Measurements from ENCODE around the gene PRMT2. TPM values are rescaled to one million over a fixed set of nuclear protein-coding genes. Genes with fewer than 3 reads are reported as not detected.
A peak's percentile ranks its signal among the peaks of the same experiment; 100 is the strongest.

The PRMT2 gene
- total and polyA plus RNA-seq, 2 donors (not counting 1 experiment from before 2014, with no cell fraction given): 152 to 169 TPM

DNA sequence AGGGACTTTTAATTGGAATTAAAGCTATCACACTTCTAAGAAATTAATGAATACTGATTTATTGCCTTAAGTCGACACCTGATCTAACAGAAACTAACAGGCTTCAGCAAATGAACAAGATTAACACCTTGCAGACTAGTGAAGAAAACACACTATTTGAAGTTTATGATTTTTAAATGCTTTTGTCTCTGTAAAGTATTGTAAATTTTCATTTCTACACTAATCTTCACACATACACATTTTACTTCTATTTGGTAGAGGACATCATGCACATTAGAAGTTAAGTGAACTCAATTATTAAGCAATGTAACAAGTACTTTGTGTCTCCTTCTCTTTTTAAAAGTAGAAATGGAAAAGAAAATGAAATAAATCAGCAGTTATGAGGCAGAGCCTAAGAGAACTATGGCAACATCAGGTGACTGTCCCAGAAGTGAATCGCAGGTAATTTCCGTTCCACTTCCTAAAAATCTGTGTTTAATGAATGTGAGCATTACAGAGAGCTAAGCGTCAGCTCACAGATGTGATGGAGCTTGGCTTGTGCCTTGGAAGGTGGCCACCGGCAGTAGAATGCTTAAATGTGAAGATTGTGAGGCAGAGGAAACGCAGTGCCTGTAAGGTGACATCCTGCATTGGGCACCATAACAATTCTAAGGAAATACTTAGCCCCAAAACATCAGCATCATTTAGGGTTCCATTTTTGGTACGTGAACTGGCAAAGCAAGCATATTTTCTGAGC, 1.2 kb downstream of the PRMT2 start:
- Histone ChIP-seq H3K9me3 (ENCODE audit: control insufficient read depth, insufficient read depth, low read depth, low read length) (no peaks in the 10 kb centered on the region), H3K4me1 (ENCODE audit: control insufficient read depth, extremely low read depth, insufficient read depth, low read length) (peaks cover 4% of the 10 kb centered on the region), H3K4me3 (replicated peaks in 1 of 4; ENCODE audit: control extremely low read depth in 1 of 4, insufficient read depth in 1 of 4, low read depth in 3 of 4, low read length in 4 of 4) (peak overlapping the region; percentile 92 to 100 (median 94)), H3K4me2 (ENCODE audit: extremely low read depth, insufficient read depth, low read length) (peak overlapping the region; percentile 85), H3K36me3 (ENCODE audit: control insufficient read depth, insufficient read depth, low read length) (peaks cover 5% of the 10 kb centered on the region), H2AFZ (ENCODE audit: low read length) (no peak overlapping the region), H3K79me2 (ENCODE audit: control insufficient read depth, insufficient read depth, low read length) (peaks cover 55% of the 10 kb centered on the region), H4K20me1 (ENCODE audit: control insufficient read depth, extremely low read depth, insufficient read depth, low read length) (peaks cover 4% of the 10 kb centered on the region), H3K27me3 (ENCODE audit: control insufficient read depth, insufficient read depth, low read length) (no peaks in the 10 kb centered on the region), H3K9ac (ENCODE audit: insufficient read depth, low read length) (no peak overlapping the region), H3K27ac (ENCODE audit: insufficient read depth, low read length) (no peak overlapping the region)
- DNase-seq (ENCODE audit: low read depth in 2 of 2): peak in 1 of 2 donors; percentile 2
- TF ChIP-seq EZH2 (IDR thresholded peaks at IDR 0.05; ENCODE audit: low read length, missing control alignments): no peak
- TF ChIP-seq, protein P1, sequence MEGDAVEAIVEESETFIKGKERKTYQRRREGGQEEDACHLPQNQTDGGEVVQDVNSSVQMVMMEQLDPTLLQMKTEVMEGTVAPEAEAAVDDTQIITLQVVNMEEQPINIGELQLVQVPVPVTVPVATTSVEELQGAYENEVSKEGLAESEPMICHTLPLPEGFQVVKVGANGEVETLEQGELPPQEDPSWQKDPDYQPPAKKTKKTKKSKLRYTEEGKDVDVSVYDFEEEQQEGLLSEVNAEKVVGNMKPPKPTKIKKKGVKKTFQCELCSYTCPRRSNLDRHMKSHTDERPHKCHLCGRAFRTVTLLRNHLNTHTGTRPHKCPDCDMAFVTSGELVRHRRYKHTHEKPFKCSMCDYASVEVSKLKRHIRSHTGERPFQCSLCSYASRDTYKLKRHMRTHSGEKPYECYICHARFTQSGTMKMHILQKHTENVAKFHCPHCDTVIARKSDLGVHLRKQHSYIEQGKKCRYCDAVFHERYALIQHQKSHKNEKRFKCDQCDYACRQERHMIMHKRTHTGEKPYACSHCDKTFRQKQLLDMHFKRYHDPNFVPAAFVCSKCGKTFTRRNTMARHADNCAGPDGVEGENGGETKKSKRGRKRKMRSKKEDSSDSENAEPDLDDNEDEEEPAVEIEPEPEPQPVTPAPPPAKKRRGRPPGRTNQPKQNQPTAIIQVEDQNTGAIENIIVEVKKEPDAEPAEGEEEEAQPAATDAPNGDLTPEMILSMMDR (conservative IDR thresholded peaks at IDR 0.05 in 1 of 2, IDR thresholded peaks at IDR 0.05 in 1 of 2; ENCODE audit: low read depth in 1 of 2, low read length in 2 of 2): no peak

DNA sequence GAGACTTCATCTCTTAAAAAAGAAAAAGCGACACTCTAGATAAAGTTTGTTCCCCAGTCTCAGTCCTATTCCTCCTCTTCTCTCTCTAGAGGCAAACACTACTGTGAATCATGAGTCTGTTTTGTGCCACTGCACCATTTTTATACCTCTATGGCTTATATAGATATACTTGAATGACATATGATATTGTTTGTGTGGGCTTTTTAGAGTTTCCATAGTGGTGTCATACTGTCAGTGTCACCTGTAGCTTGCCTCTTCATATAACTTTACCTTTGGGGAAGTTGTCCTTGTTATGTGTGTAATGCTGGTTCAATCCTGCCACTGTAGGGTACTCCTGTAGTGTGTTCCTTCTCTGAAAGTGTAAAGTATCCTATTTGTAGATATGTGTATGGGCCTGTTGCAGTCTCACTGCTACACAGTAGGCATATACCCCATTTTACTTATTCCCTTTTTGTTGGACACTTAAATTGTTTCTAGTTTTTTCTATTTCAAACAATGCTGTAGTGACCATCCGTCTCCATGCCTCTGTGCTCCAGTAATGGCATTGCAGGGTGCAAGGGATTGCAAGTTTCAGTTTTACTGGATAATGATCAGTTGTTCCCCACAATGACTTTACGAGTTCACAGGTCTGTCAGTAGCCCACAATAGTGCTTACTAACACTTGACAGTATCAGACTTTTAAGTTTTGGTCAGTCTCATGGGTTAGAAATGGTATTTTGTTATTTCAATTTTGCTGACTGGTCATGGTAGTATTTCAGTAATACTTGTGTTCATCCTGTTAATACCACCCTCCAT, 2.7 kb downstream of the PRMT2 start:
- DNase-seq (ENCODE audit: low read depth in 2 of 2): peak in 1 of 2 donors; percentile 13

More for the DNA sequence above, 2.7 kb downstream of the PRMT2 start:
- H3K4me3 ChIP-seq (replicated peaks in 1 of 4; ENCODE audit: control extremely low read depth in 1 of 4, insufficient read depth in 1 of 4, low read depth in 3 of 4, low read length in 4 of 4): peak overlapping the region in 3 of 4 experiments; percentile 3 to 40 (median 35)
- peaks cover 56% of the 10 kb centered on the region for H3K79me2 ChIP-seq (ENCODE audit: control insufficient read depth, insufficient read depth, low read length)
- H3K27ac ChIP-seq (ENCODE audit: insufficient read depth, low read length): no peak overlapping the region
- no peaks in the 10 kb centered on the region for H3K9me3 ChIP-seq (ENCODE audit: control insufficient read depth, insufficient read depth, low read depth, low read length)
- no peak overlapping the region for H2AFZ ChIP-seq (ENCODE audit: low read length)
- H4K20me1 ChIP-seq (ENCODE audit: control insufficient read depth, extremely low read depth, insufficient read depth, low read length): peaks cover 4% of the 10 kb centered on the region
- no peak overlapping the region for H3K9ac ChIP-seq (ENCODE audit: insufficient read depth, low read length)
- no peak for TF ChIP-seq EZH2 (IDR thresholded peaks at IDR 0.05; ENCODE audit: low read length, missing control alignments)
- TF ChIP-seq, protein P1 (conservative IDR thresholded peaks at IDR 0.05 in 1 of 2, IDR thresholded peaks at IDR 0.05 in 1 of 2; ENCODE audit: low read depth in 1 of 2, low read length in 2 of 2): no peak
- H3K4me1 ChIP-seq (ENCODE audit: control insufficient read depth, extremely low read depth, insufficient read depth, low read length): peaks cover 4% of the 10 kb centered on the region
- peak overlapping the region; percentile 59 for H3K4me2 ChIP-seq (ENCODE audit: extremely low read depth, insufficient read depth, low read length)
- H3K36me3 ChIP-seq (ENCODE audit: control insufficient read depth, insufficient read depth, low read length): peaks cover 9% of the 10 kb centered on the region
- H3K27me3 ChIP-seq (ENCODE audit: control insufficient read depth, insufficient read depth, low read length): no peaks in the 10 kb centered on the region
